ENCODE measurements around the gene CCDC116.

GRCh38 chr22:21602579-21602978 is 30.0 kb upstream of the CCDC116 start:
- TF ChIP-seq RAD21 (IDR thresholded peaks at IDR 0.05; ENCODE audit: low read depth) (no peak), EGR1 (IDR thresholded peaks at IDR 0.05) (no peak), USF1 (IDR thresholded peaks at IDR 0.05) (no peak), MAX (IDR thresholded peaks at IDR 0.05) (no peak), CREB1 (IDR thresholded peaks at IDR 0.05; ENCODE audit: low read depth) (no peak), EP300 (IDR thresholded peaks at IDR 0.05; ENCODE audit: borderline replicate concordance) (no peak), FOXM1 (IDR thresholded peaks at IDR 0.05; ENCODE audit: borderline replicate concordance, low read depth) (no peak), CEBPB (IDR thresholded peaks at IDR 0.05) (no peak), TAF1 (IDR thresholded peaks at IDR 0.05; ENCODE audit: low read depth) (no peak), YY1 (IDR thresholded peaks at IDR 0.05; ENCODE audit: low read depth) (no peak)

Data from Ishikawa (cell line).